ENCODE data around the gene ARHGAP40.

DNA sequence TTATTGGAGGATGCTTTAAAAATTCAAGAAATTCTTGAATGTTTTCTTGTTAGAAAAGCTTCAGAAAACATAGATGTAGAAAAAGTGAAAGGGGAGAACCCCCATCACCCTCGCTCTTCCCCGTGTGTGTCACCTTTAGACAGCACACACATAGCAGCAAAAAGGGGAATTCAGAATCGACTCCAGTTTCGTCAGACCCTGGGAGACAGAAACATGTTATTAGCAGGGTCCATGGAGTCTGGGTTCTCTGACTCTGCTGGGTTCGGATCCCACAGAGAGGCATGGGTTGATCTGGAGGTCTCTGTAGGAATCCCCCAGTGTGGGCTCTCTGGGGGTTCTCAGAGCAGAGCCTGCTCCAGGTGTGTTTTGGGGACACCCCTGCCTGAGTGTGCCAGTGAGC lies 43.7 kb downstream of the ARHGAP40 start:
- TF ChIP-seq CTCF (IDR thresholded peaks at IDR 0.05 in 8 of 11, conservative IDR thresholded peaks at IDR 0.05 in 3 of 11), result no peak
- TF ChIP-seq POLR2A (IDR thresholded peaks at IDR 0.05), result no peak

All from spleen (tissue), 7 donors.